ENCODE data around the gene PRDM16.

DNA sequence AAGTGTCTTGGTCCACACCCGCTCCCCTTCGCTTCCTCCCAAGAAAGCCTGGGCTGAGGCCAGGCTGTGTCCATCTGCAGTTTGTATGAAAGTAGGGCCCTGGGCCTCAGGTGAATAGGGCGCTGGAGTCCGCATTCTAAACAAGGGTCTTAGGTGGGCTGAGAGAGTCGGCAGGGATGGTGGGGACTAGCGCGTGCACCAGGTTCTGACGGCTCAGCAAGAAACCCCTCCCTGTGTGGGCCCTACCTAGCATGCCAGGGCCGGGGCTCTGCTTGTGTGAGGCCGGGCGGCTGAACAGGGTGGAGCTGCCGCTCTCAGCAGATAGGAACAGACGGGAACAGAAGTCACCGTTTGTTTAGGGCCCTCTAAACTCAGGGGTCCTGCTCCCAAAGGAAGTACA lies 46.0 kb upstream of the PRDM16 start:
- TF ChIP-seq, protein P1, sequence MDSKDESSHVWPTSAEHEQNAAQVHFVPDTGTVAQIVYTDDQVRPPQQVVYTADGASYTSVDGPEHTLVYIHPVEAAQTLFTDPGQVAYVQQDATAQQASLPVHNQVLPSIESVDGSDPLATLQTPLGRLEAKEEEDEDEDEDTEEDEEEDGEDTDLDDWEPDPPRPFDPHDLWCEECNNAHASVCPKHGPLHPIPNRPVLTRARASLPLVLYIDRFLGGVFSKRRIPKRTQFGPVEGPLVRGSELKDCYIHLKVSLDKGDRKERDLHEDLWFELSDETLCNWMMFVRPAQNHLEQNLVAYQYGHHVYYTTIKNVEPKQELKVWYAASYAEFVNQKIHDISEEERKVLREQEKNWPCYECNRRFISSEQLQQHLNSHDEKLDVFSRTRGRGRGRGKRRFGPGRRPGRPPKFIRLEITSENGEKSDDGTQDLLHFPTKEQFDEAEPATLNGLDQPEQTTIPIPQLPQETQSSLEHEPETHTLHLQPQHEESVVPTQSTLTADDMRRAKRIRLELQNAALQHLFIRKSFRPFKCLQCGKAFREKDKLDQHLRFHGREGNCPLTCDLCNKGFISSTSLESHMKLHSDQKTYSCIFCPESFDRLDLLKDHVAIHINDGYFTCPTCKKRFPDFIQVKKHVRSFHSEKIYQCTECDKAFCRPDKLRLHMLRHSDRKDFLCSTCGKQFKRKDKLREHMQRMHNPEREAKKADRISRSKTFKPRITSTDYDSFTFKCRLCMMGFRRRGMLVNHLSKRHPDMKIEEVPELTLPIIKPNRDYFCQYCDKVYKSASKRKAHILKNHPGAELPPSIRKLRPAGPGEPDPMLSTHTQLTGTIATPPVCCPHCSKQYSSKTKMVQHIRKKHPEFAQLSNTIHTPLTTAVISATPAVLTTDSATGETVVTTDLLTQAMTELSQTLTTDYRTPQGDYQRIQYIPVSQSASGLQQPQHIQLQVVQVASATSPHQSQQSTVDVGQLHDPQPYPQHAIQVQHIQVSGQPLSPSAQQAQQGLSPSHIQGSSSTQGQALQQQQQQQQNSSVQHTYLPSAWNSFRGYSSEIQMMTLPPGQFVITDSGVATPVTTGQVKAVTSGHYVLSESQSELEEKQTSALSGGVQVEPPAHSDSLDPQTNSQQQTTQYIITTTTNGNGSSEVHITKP (tag by site-specific recombination; IDR thresholded peaks at IDR 0.05), result no peak
- TF ChIP-seq, protein P2, sequence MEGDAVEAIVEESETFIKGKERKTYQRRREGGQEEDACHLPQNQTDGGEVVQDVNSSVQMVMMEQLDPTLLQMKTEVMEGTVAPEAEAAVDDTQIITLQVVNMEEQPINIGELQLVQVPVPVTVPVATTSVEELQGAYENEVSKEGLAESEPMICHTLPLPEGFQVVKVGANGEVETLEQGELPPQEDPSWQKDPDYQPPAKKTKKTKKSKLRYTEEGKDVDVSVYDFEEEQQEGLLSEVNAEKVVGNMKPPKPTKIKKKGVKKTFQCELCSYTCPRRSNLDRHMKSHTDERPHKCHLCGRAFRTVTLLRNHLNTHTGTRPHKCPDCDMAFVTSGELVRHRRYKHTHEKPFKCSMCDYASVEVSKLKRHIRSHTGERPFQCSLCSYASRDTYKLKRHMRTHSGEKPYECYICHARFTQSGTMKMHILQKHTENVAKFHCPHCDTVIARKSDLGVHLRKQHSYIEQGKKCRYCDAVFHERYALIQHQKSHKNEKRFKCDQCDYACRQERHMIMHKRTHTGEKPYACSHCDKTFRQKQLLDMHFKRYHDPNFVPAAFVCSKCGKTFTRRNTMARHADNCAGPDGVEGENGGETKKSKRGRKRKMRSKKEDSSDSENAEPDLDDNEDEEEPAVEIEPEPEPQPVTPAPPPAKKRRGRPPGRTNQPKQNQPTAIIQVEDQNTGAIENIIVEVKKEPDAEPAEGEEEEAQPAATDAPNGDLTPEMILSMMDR (tag by site-specific recombination; IDR thresholded peaks at IDR 0.05), result no peak
